Kidney glomerular epithelial cell (primary cell): ENCODE measurements around the gene TMEM255B.

Source experiments
- DNase-seq: peaks from one replicate; lab custom pipeline; 2025; lab: John Stamatoyannopoulos, UW

TMEM255B gene

DNA sequence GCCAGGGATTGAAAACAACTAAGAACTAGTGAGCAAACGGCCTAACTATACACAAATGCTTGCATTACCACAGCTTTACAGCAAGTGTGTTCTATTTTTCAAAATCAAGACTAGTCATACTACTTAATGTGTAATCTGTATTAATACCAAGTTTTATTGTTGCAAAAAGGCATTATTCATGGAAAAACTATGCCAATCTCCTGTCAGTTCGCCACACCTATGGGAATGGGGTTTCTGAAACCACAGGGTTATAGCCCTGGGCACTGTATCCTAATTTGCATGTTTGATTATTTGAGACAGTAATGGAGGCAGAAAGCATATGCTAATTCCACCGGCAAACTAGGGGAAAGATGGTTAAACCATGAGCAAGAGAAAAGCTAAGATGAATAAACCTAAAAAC, 90.5 kb downstream of the TMEM255B start:
- DNase-seq, result no peak

DNA sequence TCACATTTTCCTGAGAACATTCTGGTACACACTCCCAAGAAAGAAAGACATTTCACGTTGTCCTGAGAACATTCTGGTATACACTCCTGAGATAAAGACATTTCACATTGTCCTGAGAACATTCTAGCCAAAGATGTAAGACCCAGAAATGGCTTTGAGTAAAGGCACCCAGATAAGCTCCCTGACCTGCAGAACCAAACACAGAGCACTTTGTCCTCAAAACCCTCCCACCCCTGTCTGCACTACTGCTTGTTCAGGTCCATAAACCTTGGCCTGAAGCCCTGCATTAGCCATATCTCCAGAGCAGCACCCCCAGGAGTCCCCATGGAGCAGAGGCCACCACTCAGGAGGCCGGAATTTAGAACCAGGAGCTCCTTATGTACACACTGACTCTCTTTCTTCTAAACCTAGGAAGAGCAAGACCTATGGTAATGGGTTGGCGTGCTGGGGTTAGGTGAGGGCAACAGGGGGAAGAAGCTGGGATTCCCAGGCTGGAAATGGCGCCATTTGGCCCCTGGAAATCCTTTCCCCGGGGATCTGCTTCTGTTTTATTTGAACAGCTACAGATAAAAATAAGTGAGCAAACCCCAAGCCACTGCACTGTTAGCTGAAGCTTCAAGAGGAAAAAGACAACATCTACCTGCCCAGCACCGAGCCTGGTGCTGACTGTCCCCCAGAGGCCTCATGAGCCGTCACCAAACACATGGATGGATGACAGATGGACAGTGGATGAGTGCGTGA, 91.1 kb downstream of the TMEM255B start:
- DNase-seq, result no peak

DNA sequence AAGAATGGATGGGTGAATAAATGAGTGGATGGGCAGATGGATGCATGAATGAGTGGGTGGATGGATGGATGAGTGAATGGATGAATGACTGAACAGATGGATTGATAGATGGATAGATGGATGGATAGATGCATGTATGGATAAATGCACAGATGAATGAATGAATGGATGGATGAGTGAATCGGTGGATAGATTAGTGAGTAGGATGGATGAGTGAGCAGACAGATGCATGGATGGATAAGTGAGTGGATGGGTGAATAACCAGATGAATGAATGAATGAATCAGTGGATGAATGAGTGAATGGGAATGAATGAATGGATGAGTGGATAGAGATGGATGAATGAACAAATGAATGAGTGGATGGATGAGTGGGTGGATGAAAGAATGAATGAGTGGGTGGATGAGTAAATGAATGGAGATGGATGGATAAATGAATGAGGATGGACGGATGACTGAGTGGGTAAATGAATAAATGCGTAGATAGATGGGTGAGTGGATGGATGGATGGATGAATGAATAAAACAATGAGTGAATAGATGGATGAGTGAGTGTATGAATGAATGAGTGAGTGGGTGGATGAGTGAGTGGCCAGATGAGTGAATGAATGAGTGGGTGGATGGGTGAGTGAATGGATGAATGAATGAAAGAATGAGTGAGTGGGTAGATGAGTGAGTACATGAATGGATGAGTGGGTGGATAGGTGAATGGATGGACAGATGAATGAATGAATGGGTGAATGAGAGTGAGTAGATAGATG, 91.9 kb downstream of the TMEM255B start:
- DNase-seq, result no peak

DNA sequence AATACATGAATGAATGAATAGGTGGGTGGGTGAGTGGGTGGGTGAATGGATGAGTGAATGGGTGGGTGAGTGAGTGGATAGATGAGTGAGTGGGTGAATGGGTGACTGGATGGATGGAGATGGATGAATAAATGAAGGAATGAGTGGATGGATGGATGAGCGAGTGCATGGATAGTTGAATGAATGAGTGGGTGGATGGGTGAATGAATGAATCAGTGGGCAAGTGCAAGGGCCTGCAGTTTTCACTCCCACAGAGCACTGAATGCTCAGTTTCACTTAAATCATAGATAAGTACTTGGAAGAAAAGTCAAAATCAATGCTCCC, 92.4 kb downstream of the TMEM255B start:
- DNase-seq, result no peak

DNA sequence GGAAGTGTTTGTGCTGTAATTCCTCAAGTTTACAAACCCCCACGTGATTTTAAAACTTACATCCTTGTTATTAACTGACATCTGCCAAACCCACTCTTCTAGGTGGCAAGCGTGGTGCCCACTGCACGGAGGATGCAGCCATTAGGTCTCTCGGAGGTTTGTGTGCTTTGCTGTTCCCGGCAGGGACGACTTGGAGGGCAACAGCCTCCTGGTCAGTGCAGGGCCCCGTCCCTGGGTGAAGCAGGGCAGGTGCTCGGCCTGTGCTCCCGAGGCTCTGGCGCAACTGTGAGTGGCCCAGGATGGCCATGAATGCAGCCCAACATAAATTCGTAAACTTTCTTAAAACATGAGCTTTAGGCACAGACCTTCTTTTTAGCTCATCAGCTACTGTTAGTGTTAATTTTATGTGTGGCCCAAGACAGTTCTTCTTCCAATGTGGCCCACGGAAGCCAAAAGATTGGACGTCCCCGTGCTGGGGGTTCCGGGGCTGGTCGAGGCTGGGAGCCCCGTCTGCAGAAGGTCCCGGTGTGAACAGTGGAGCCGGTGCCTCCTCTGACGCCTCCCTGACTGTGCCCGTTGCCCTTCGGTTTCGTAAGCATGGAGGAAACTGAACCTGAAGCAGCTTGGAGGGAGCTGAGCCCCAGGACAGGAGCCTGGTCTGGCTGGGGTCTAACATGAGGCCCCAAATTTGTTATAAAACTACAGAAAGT, 93.0 kb downstream of the TMEM255B start:
- DNase-seq, result no peak

DNA sequence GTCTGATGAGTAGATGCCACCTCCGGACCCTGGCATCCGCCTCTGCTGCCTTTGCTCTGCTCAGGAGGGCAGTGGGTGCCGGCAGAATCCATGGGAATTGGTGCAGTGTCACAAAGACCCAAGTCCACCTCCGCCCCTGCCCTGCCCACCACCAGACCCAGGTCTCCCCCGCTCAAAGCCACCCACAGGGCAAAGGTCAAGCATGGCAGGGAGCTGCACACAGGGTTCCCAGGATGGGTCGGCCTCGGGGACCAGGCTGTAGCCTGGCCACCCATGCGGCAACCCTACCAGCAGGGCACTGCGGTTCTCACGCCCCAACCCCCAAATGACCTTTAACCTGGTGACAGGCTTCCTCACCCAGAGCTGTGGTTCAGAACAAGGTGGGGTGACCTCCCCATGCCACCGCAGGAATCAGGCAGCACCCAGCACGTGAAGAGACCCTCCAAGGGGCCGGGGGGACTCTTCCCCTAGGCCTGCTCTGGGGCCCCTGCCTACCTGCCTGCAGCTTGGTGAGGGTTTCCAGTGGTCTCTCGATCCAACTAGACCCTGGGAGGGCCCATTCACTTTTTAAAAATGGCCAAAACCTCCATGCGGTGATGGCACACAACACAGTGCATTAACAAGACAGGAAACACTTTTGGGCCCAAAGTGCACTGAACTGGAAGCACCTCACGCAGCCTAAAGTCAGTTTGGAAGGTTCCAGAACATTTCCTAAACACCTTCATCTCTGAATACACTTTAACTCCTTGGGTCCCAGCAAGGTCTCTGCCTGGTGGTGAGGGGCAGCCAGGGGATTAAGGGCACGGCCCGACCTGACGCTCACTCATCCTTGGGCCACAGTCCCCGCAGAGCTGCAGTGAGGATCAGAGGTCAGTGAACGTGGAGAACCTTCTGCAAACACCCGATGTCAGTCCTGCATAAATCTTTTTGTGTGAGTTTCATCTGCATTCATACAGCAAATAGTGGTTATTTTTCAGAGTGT, 93.8 kb downstream of the TMEM255B start:
- no peak for DNase-seq

DNA sequence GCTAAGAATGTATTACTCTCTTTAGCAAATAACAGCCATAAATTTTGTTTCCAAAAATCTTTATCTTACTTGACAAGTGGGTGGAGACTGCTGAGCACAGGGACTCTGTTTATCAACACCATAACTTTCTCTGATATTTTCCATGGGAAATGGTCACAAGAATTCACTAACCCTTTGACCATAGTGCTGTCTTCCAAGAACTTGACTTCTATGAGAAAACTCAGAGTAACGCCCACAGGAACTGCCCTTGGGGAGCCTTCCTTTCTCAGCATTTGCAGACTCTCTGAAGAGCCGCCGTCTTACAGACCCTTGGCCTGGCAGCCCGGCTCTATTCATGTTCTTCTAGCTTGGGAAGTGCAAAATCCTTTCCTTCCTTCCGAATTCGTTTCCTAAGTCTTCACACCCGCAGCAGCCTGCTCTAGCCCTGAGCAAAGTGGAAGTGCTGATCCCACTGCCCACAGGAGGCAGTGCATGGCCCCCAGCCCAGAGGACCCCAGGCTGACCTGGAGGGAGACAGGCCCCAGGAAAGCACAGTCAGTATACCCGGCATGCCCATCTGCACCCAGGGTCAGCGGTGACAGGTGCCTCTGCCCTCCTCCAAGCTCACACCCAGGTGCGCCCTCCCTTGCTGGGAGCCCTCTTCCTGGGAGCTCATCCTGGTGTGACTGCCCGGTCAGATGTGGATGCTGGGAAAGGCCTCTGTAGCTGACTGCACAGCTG, 94.7 kb downstream of the TMEM255B start:
- no peak for DNase-seq

DNA sequence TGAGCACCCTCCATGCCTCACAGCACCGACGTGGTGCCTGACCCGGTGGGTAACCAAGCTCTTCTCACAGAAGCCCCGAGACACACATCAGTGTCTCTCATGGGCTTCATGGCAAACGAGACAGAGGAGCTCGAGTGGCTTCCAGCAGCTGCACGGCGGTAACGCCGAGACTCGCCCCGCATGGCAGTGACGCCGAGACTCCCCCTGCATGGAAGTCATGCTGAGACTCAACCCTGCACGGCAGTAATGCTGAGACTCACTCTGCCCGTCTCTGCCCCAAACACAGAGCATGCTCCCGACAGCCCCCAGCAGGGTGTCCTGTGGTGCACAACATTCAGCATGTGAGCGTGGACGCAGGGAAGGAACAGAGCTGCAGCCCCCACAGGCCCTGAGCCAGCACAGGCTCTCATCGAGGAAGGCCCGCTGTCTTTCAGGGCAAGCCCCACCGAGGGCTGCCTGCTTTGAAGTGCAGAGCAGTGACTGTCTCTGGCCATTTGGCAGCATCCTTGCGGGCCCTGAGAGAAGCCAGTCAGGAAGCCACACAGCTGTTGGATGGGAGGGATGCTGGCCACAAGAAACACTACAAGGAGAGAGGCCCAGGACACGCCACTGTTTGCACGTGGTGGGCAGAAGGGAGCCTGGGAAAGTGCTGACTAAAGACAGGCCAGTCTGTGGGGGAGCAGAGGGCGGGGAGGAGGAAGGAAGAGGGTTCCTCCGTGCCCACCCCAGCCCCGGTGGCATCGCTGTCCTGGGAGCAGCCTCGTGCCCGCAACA, 95.4 kb downstream of the TMEM255B start:
- no peak for DNase-seq

DNA sequence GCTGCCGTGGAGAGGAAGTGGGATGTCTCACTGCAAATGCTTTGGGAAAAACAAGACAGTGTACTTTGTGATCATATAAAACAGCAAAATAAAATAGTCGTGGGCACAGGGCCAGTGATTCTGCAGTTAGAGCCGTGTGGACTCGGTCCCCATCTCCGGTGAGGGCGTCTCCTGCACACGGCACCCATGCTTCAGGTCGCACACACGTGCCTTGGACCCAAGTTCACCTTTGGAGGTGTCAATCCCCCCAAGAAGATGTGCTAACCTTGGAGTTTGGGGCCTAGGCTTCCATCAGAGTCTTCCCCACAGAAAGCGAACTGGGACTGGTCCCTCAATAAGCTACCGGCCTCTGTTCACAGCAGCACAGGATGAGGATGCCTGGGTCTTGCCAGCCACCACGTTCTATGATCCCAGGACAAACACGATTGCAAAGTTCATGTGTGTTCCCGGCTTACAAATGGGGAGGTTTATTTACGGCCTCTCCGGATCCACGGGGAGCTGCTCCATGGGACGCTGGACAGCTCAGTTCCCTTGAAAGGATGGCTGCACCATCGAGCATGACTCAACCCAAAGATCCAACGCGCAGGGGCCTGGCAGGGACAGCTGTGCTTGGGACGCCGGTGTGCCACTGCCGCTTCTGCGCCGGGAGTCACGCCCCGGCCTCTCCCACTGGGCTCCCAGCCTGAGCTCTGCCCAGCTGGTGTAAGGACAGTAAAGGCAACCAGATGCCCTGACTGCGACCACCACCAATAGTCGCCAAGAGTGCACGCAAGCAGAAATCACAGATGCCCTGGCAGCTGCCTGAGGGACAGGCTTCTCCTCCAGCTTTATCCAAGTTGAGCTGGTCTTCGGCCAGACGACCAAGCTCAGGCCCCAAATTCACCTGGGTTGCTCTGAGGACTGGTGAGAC, 96.2 kb downstream of the TMEM255B start:
- no peak for DNase-seq

DNA sequence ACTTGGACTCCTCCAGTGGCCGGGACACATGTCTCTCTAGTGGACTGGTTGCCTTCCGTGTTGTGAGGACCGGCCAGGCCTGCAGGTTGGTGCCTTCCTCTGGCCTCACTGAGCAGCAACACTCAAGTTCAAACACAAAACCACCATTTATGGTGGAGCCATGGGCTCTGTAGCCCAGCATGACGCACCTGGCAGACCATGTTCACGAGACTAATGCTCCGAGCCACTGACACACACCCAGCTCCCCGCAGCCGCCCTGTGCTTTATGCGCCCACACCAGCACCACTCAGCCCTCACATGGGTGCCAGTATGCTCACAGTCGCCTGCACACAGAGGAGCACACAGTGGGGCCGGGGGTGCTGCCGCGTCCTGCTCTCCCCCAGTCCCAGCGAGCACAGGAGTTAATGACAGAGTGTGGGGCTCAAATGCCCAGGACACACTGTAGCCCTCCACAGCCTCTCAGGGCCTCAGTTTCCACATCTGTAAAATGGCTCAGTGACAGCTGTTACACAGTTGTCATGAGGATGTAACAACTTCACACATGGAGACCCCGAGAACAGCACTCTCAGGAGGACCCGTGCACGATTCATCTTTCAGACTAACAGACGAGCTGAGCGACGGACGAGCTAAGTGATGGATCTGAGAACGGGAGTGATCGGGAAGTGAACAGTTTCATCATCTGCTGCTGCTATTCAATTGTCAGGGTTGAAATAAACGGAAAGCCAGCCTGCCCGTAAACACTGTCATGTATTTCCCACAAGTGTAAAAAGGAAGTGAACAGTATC, 97.1 kb downstream of the TMEM255B start:
- DNase-seq, result no peak

DNA sequence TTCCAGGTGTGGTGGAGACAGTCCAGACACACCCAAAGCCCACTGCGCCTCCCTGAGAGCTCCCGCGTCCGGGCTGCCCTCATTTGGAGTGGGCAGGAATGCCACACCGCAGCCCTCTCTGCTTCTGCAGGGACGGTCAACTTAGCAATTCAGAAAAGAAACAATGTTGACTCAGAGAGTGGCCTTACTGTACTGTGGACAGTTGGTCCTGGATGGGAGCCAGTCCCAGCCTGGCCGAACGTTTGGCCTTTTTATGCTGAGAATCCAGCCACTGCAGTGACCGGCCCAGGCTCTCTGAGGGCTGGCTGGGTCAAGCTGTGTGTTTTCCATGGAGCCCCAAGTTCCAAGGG, 97.7 kb downstream of the TMEM255B start:
- DNase-seq, result peak; percentile 18

DNA sequence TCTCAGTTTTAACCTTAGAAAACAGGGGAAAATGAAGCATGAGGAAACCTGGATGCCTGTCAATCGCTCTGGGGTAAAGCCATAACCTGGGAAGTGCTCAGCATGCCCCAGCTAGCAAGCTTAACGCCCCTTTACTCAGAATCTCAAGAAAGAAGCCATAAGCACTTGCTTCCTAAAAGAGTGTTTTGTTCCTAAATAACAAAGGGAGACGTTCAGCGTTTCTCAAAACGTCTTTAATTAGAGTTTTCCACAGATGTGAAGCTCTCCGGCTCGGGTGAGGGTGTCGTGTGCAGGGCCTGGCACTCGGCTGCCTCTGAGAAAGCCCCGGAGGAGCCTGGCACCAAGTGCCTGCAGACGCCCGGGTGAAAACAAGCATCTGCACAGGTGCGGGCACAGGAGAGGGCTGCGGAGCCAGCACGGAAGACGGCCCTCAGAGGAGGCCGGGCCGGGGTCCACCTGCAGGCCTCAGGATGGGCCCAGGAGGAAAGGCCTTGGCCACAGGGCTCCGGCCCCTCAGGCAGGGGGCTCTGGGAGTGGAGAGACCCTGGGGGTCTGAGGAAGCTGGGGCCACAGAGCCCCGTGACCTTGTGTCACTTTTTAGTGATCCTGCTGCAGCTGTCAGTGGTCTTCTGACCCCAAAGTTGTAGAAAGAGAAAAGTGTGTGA, 98.6 kb downstream of the TMEM255B start:
- no peak for DNase-seq

DNA sequence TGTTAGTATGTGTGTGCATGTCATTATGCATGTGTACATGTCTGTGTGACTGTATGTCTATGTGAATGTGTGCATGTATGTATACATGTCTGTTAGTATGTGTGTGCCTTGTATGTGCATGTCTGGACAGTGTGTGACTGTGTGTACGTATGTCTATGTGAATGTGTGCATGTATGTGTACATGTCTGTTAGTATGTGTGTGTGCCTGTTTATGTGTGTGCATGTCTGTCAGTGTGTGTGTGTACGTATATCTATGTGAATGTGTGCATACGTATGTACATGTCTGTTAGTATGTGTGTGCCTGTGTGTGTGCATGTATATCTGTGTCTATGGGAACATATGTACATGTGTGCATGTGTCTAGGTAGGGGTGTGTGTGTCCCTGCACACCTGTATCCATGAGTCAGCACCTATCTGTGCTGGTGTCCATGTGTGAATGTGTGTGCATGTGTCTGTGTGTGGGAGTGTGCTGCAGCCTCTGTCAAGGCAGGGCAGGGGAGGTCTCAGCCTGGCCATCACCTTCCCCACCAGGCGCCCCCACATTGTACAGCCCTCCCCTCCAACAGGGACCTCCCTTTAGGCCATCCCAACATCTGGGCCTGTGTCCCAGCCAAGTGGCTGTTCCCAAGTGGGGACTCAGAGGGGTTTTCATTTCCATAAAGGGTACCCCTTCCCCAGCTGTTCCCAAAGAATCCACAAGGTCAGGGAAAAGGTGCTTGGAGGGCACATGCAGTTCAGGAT, 100.5 kb downstream of the TMEM255B start:
- no peak for DNase-seq

DNA sequence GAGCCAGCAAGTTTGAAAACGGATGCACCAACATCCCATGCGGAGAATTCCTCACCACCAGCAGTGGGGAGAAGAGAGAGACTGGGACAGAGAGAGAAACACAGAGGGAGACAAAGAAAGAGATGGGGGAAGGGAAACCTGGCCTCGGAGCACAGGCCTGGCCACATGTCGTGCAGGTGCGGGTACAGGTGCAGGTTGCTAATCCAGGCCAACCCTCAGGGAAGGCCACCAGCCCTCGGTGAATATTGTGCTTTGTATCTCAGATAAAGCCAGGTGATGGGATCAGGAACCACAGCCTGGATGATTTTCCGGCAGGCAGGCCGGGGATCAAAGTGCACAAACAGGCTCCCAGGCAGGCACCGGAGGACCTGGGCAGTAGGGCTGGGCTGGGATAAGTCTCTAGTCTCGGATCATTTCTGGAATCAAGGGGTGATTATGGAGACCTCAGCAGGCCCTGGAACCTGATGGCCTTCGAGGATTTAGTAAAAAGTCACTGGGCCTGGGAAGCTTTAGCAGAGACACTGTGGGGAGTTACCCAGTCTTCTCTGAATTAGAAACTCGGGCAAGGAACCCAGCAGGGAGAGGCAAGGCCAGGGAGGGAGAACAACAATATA, 101.1 kb downstream of the TMEM255B start:
- DNase-seq, result no peak

DNA sequence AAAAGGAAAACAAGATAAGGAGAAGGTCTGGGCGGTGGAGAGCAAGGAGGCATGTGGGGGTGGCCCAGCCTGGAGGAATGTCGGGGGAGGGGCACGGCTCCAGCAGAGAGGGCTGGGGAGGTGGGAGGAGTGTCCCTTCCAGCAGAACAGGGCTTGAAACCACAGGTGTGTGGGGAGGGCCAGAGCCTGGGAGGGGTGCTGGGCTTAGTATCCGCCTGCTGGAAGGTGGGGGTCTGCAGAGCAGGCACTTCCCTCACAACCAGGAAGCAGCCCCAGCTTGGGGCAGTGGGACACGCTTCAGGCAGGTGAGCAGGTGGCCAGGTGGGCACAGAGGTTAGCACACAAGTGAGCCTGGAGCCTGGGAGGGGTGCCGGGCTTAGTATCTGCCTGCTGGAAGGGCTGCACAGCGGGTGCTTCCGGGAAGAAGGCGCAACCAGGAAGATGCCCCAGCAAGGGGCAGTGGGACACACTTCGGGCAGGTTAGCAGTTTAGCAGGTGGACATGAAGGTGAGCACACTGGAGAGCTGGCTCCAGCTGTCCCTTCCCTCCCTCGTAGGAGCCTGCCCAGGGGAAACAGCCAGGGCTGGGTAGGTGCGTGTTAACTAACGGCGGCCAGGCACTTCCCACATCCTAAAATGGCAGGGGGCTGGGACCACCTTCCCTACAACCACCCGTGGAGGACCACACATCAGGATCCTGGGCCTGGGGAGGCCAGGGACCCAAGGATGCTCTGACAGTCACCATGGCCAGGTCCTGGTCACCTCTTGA, 101.8 kb downstream of the TMEM255B start:
- DNase-seq, result peak; percentile 79

DNA sequence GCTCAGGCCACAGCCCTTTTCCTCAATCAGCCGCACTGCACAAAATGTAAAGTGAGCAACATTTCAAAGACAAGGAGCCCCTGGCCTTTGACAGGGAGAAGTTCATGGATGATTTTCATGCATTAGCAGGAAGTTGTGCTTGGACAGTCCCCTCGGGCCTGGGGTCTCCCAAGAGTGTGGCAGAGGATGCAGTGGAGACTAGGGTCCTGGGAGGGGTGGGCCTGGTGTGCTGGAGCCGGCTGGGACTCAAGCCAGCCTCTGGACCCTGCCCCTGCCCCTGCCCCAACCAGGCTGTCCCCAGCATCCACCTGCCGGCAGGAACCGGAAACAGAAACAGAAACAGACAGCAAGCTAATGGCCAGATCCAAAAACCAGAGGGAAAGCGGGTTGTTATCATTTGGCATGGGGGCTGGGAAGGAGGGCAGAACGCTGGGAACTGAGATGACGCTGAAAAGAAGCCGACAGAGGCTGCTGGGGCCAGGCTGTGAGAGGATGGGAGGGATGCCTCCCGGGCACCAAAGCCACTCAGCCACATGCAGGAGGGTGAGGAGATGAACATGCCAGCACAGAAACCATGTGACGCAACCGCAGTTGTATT, 102.5 kb downstream of the TMEM255B start:
- DNase-seq, result no peak
